ENCODE results near the gene RAD51B. TPM values are rescaled to one million over a fixed set of nuclear protein-coding genes. Genes with fewer than 3 reads are reported as not detected.

The RAD51B gene
- total and polyA plus RNA-seq, 9 of the 15 experiments (the other 6 are each of a cell fraction or from before 2014, with no cell fraction given): 8.5 to 17.3 (median 11.3) TPM

DNA sequence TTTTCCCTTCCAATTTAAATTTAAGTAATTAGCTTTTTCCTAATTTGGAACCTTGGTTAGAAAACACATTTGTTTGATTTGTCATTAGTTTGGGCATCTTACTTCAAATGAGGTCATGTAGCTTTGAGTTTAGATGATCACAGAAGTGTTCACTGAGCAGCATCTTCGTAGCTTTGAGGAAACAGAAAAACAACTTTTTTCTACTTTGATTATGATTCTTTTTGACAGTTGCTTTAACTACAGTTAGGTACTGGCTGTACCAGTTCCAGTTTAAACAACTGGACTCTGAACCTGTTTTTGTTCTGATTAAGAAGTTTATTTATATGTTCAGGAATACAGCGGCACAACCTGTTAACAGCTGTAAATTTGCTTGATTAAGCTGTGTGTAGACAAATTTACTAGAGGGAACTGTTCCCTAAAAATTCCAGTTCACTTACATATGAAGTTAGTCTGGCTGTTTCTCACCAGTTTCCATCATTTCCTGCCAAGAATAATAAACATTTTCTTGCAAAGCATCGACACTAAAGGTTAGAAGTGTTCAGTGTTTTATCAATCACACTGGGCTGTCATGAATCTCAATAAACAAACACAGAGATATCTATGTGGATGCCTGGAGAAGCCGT is 191.9 kb downstream of the RAD51B start:
- H3K9ac ChIP-seq (ENCODE audit: insufficient read depth in 1 of 2, low read depth in 2 of 2, low read length in 2 of 2): no peak overlapping the region
- no peaks in the 10 kb centered on the region; the same call in 1 of the 2 replicates for H3K9me3 ChIP-seq (replicated peaks; ENCODE audit: control insufficient read depth, insufficient read depth, low read depth, low read length)
- H3K27me3 ChIP-seq (ENCODE audit: control insufficient read depth in 2 of 2, insufficient read depth in 2 of 2, low read length in 2 of 2): no peaks in the 10 kb centered on the region
- POLR2A ChIA-PET: no interaction called here
- intact Hi-C loops (cut with micrococcal nuclease) (no loop called here), in situ Hi-C loops (cut with MboI) (no loop called here)
- DNase-seq (ENCODE audit: extremely low read depth in 1 of 4, low spot score in 3 of 4): no peak
- no peaks in the 10 kb centered on the region for H3K36me3 ChIP-seq (ENCODE audit: control insufficient read depth, insufficient read depth, low read length)
- no peaks in the 10 kb centered on the region for H3K79me2 ChIP-seq (ENCODE audit: control insufficient read depth, insufficient read depth, low read length)
- BruUV-seq (replicated peaks): no TSS peak
- H3K4me3 ChIP-seq: no peak overlapping the region
- FAIRE-seq: no peak
- H3K9me1 ChIP-seq (ENCODE audit: control insufficient read depth, insufficient read depth, low read length): no peaks in the 10 kb centered on the region
- H4K20me1 ChIP-seq (replicated peaks; ENCODE audit: control insufficient read depth, insufficient read depth, low read length): no peaks in the 10 kb centered on the region
- H3K4me1 ChIP-seq (replicated peaks in 1 of 2; ENCODE audit: control insufficient read depth in 2 of 2, insufficient read depth in 2 of 2, low read length in 2 of 2): no peaks in the 10 kb centered on the region
- 18% methylated on average over 4 of the region's 4 CpGs for WGBS (ENCODE audit: insufficient coverage, low coverage, missing lambda C conversion rate)
- CTCF ChIA-PET (ENCODE audit: low intra/inter-chr PET ratio): no interaction called here
- no peak for TF ChIP-seq NFYB (IDR thresholded peaks at IDR 0.05; ENCODE audit: extremely low read depth, insufficient read length)
- TF ChIP-seq BRD9 (IDR thresholded peaks at IDR 0.05; ENCODE audit: low read depth, partially characterized antibody): no peak
- no peak for TF ChIP-seq NFRKB (IDR thresholded peaks at IDR 0.05; ENCODE audit: low read depth)
- no peak overlapping the region for H2AFZ ChIP-seq (ENCODE audit: low read depth, low read length)
- H3K27ac ChIP-seq (ENCODE audit: extremely low read depth, low read depth, low read length): no peak overlapping the region
- ATAC-seq: no peak
- no peak overlapping the region for H3K4me2 ChIP-seq (ENCODE audit: insufficient read depth, low read length)

DNA sequence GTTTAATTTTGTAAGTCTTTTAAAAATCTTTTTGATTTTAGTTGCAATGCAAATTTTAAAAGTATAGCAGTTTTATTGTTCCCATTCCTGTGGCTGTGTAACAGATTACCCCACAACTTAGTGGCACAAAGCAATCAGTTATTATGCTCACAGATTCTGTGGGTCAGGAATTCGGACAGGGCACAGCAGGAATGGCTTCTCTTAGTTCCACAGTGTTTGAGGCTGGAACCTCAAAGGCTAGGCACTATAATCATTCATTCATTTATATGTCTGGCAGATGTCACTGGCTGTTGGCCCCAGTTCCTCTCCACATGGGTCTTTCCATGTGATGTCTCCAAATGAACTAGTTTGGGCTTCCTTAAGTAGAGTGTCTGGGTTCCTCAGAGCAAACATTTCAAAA is 193.3 kb downstream of the RAD51B start:
- no TSS peak for BruUV-seq (replicated peaks)
- no peaks in the 10 kb centered on the region for H3K79me2 ChIP-seq (ENCODE audit: control insufficient read depth, insufficient read depth, low read length)
- no peak overlapping the region for H2AFZ ChIP-seq (ENCODE audit: low read depth, low read length)
- H3K9me3 ChIP-seq (replicated peaks; ENCODE audit: control insufficient read depth, insufficient read depth, low read depth, low read length): no peaks in the 10 kb centered on the region; the same call in 1 of the 2 replicates
- 0% methylated on average over 1 of the region's 1 CpG for WGBS (ENCODE audit: insufficient coverage, low coverage, missing lambda C conversion rate)
- no peaks in the 10 kb centered on the region for H3K27me3 ChIP-seq (ENCODE audit: control insufficient read depth in 2 of 2, insufficient read depth in 2 of 2, low read length in 2 of 2)
- CTCF ChIA-PET (ENCODE audit: low intra/inter-chr PET ratio): no interaction called here
- DNase-seq (ENCODE audit: extremely low read depth in 1 of 4, low spot score in 3 of 4): no peak
- no peaks in the 10 kb centered on the region for H3K9me1 ChIP-seq (ENCODE audit: control insufficient read depth, insufficient read depth, low read length)
- POLR2A ChIA-PET: no interaction called here
- H3K36me3 ChIP-seq (ENCODE audit: control insufficient read depth, insufficient read depth, low read length): no peaks in the 10 kb centered on the region
- intact Hi-C loops (cut with micrococcal nuclease) (no loop called here), in situ Hi-C loops (cut with MboI) (no loop called here)
- FAIRE-seq: no peak
- no peak overlapping the region for H3K4me2 ChIP-seq (ENCODE audit: insufficient read depth, low read length)
- H3K4me1 ChIP-seq (replicated peaks in 1 of 2; ENCODE audit: control insufficient read depth in 2 of 2, insufficient read depth in 2 of 2, low read length in 2 of 2): no peaks in the 10 kb centered on the region
- H3K27ac ChIP-seq (ENCODE audit: extremely low read depth, low read depth, low read length): no peak overlapping the region
- ATAC-seq: no peak
- H4K20me1 ChIP-seq (replicated peaks; ENCODE audit: control insufficient read depth, insufficient read depth, low read length): no peaks in the 10 kb centered on the region
- no peak overlapping the region for H3K9ac ChIP-seq (ENCODE audit: insufficient read depth in 1 of 2, low read depth in 2 of 2, low read length in 2 of 2)
- H3K4me3 ChIP-seq: no peak overlapping the region
- TF ChIP-seq, protein P1, sequence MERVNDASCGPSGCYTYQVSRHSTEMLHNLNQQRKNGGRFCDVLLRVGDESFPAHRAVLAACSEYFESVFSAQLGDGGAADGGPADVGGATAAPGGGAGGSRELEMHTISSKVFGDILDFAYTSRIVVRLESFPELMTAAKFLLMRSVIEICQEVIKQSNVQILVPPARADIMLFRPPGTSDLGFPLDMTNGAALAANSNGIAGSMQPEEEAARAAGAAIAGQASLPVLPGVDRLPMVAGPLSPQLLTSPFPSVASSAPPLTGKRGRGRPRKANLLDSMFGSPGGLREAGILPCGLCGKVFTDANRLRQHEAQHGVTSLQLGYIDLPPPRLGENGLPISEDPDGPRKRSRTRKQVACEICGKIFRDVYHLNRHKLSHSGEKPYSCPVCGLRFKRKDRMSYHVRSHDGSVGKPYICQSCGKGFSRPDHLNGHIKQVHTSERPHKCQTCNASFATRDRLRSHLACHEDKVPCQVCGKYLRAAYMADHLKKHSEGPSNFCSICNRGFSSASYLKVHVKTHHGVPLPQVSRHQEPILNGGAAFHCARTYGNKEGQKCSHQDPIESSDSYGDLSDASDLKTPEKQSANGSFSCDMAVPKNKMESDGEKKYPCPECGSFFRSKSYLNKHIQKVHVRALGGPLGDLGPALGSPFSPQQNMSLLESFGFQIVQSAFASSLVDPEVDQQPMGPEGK (CRISPR knock-in tag; IDR thresholded peaks at IDR 0.05; ENCODE audit: borderline replicate concordance): no peak
- TF ChIP-seq ZNF785 (CRISPR knock-in tag; IDR thresholded peaks at IDR 0.05) (no peak), RBM17 (IDR thresholded peaks at IDR 0.05; ENCODE audit: borderline replicate concordance, low read depth, low read length) (no peak)
- TF ChIP-seq, protein P2, sequence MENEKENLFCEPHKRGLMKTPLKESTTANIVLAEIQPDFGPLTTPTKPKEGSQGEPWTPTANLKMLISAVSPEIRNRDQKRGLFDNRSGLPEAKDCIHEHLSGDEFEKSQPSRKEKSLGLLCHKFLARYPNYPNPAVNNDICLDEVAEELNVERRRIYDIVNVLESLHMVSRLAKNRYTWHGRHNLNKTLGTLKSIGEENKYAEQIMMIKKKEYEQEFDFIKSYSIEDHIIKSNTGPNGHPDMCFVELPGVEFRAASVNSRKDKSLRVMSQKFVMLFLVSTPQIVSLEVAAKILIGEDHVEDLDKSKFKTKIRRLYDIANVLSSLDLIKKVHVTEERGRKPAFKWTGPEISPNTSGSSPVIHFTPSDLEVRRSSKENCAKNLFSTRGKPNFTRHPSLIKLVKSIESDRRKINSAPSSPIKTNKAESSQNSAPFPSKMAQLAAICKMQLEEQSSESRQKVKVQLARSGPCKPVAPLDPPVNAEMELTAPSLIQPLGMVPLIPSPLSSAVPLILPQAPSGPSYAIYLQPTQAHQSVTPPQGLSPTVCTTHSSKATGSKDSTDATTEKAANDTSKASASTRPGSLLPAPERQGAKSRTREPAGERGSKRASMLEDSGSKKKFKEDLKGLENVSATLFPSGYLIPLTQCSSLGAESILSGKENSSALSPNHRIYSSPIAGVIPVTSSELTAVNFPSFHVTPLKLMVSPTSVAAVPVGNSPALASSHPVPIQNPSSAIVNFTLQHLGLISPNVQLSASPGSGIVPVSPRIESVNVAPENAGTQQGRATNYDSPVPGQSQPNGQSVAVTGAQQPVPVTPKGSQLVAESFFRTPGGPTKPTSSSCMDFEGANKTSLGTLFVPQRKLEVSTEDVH (IDR thresholded peaks at IDR 0.05; ENCODE audit: low read depth, partially characterized antibody): no peak

Measured in K562 (cell line).